SK-N-SH (cell line): ENCODE results near the gene HS2ST1.

Experiments used
- POLR2AphosphoS5 ChIP-seq: IDR thresholded peaks from 2 replicates; pipeline ENCODE4 v1.6.1; 2012; ENCODE audit warnings: low read depth, low read length
- TF ChIP-seq, protein P1 (sequence below): fragments of 200-600 bp; sonication (generic); IDR thresholded peaks from 2 replicates; pipeline ENCODE4 v1.6.1; 2017; ENCODE audit warnings: antibody characterized with exemption, mild to moderate bottlenecking, moderate library complexity

DNA sequence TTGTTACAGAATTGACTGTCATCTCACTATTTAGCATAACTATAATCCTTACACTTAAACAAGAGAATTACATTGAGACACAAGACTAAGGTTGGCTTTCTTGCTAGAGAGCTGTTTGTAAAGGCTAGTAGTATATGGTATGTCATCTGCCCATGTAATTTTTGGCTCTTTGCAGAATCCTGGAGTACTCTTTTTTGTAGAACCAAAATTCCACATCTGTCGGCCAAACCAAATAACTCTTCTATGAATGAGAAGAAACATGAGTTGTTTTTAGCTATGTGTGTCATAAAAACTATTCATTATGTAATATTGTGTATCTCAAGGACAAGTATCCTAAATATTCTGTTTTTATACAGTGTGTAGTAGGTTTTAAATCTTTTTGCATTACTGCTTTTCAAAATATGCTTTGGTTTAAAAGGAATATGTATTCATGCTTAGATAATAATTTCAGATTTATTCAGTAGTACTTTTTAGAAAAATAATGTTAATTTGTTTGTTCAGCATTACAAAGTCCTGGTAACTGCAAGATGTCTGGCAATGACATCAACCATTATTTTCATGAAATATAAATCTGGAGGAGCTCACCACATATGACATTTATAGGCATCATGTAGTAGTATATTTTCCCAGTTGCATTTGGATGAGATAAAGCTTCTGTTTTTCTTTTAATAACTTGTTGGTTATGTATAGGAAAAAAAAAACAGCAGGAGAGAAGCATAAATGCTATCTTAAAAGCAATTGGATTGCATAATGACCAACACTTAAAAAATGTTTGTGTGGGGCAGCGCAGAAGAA lies 159.8 kb downstream of the HS2ST1 start:
- TF ChIP-seq, protein P1, sequence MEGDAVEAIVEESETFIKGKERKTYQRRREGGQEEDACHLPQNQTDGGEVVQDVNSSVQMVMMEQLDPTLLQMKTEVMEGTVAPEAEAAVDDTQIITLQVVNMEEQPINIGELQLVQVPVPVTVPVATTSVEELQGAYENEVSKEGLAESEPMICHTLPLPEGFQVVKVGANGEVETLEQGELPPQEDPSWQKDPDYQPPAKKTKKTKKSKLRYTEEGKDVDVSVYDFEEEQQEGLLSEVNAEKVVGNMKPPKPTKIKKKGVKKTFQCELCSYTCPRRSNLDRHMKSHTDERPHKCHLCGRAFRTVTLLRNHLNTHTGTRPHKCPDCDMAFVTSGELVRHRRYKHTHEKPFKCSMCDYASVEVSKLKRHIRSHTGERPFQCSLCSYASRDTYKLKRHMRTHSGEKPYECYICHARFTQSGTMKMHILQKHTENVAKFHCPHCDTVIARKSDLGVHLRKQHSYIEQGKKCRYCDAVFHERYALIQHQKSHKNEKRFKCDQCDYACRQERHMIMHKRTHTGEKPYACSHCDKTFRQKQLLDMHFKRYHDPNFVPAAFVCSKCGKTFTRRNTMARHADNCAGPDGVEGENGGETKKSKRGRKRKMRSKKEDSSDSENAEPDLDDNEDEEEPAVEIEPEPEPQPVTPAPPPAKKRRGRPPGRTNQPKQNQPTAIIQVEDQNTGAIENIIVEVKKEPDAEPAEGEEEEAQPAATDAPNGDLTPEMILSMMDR = no peak
- no peak for TF ChIP-seq POLR2AphosphoS5
